ENCODE measurements around the gene NDUFA12. TPM values are rescaled to one million over a fixed set of nuclear protein-coding genes. Genes with fewer than 3 reads are reported as not detected.

Gene NDUFA12
- total and polyA plus RNA-seq, 2 of the 4 experiments (the other 2 are of a cell fraction), result 116 to 135 TPM

DNA sequence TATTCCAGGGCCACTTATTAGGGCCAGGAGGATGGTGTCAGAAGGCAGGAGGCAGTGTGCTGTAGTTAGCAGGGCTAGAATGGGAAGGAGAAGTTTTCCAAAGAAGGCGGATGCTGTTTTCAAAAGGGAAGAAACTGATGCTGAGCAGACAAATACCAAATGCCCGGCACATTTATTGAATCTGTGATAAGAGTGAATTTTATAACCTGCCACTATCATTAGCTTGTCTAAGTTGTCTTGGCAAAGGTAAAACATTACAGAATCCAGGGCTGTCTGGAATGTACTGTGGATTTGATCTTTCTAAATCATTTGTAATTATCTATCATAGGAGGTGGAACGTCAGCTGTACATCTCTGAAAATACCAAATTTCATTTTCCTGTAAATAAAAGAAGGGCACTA lies 40.8 kb downstream of the NDUFA12 start:
- no peak for ATAC-seq (ENCODE audit: low read depth)
- H2AK5ac ChIP-seq (ENCODE audit: low read depth, low read length), result no peak overlapping the region
- no peaks in the 10 kb centered on the region for H3K27me3 ChIP-seq (ENCODE audit: control insufficient read depth, insufficient read depth, low read length)
- TF ChIP-seq SMC3 (IDR thresholded peaks at IDR 0.05; ENCODE audit: low read depth, low read length) (no peak), RFX5 (IDR thresholded peaks at IDR 0.05; ENCODE audit: low read depth, low read length) (no peak), MXI1 (IDR thresholded peaks at IDR 0.05; ENCODE audit: borderline replicate concordance, low read depth, low read length) (no peak), NFE2L2 (IDR thresholded peaks at IDR 0.05; ENCODE audit: low read depth, low read length) (no peak), RAD21 (IDR thresholded peaks at IDR 0.05; ENCODE audit: low read length) (no peak), POLR2A (IDR thresholded peaks at IDR 0.05; ENCODE audit: low read depth, low read length) (no peak), FOS (IDR thresholded peaks at IDR 0.05; ENCODE audit: low read depth, low read length) (no peak), RCOR1 (IDR thresholded peaks at IDR 0.05; ENCODE audit: insufficient replicate concordance, low read length) (no peak), MAFK (IDR thresholded peaks at IDR 0.05; ENCODE audit: low read depth, low read length) (no peak), BHLHE40 (IDR thresholded peaks at IDR 0.05; ENCODE audit: low read depth, low read length) (no peak), CHD1 (IDR thresholded peaks at IDR 0.05; ENCODE audit: low read depth, low read length) (no peak), CEBPB (IDR thresholded peaks at IDR 0.05; ENCODE audit: low read depth, low read length) (no peak)
- TF ChIP-seq, protein P1, sequence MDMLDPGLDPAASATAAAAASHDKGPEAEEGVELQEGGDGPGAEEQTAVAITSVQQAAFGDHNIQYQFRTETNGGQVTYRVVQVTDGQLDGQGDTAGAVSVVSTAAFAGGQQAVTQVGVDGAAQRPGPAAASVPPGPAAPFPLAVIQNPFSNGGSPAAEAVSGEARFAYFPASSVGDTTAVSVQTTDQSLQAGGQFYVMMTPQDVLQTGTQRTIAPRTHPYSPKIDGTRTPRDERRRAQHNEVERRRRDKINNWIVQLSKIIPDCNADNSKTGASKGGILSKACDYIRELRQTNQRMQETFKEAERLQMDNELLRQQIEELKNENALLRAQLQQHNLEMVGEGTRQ (IDR thresholded peaks at IDR 0.05; ENCODE audit: low read depth, low read length), result no peak
- TF ChIP-seq, protein P2, sequence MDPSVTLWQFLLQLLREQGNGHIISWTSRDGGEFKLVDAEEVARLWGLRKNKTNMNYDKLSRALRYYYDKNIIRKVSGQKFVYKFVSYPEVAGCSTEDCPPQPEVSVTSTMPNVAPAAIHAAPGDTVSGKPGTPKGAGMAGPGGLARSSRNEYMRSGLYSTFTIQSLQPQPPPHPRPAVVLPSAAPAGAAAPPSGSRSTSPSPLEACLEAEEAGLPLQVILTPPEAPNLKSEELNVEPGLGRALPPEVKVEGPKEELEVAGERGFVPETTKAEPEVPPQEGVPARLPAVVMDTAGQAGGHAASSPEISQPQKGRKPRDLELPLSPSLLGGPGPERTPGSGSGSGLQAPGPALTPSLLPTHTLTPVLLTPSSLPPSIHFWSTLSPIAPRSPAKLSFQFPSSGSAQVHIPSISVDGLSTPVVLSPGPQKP (IDR thresholded peaks at IDR 0.05; ENCODE audit: borderline replicate concordance, low read depth, low read length), result no peak
- TF ChIP-seq, protein P3, sequence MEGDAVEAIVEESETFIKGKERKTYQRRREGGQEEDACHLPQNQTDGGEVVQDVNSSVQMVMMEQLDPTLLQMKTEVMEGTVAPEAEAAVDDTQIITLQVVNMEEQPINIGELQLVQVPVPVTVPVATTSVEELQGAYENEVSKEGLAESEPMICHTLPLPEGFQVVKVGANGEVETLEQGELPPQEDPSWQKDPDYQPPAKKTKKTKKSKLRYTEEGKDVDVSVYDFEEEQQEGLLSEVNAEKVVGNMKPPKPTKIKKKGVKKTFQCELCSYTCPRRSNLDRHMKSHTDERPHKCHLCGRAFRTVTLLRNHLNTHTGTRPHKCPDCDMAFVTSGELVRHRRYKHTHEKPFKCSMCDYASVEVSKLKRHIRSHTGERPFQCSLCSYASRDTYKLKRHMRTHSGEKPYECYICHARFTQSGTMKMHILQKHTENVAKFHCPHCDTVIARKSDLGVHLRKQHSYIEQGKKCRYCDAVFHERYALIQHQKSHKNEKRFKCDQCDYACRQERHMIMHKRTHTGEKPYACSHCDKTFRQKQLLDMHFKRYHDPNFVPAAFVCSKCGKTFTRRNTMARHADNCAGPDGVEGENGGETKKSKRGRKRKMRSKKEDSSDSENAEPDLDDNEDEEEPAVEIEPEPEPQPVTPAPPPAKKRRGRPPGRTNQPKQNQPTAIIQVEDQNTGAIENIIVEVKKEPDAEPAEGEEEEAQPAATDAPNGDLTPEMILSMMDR (conservative IDR thresholded peaks at IDR 0.05; ENCODE audit: low read depth, low read length), result no peak
- H3K9ac ChIP-seq (ENCODE audit: low read depth, low read length), result no peak overlapping the region
- no peak for DNase-seq
- no peak overlapping the region for H3K4me3 ChIP-seq (ENCODE audit: insufficient read depth, low read depth, low read length)
- no peaks in the 10 kb centered on the region for H4K20me1 ChIP-seq (ENCODE audit: insufficient read depth, low read length)
- in situ Hi-C loops (cut with MboI; ENCODE audit: low sequenced_read_pairs), result no loop called here
- no peak overlapping the region for H3K56ac ChIP-seq (ENCODE audit: extremely low read depth, insufficient read depth, low read length)
- H2AFZ ChIP-seq (replicated peaks; ENCODE audit: low read length, poor library complexity), result no peak overlapping the region
- H4K5ac ChIP-seq (ENCODE audit: low read depth, low read length), result no peak overlapping the region
- CTCF ChIA-PET, result interaction anchor here (0.6 kb wide), 1 partner anchor 10 kb away, joined by 3 read pairs; no protein-coding TSS in a partner anchor
- dilution Hi-C loops (cut with HindIII; ENCODE audit: low sequenced_read_pairs, unreplicated experiment), result no loop called here
- H2AK9ac ChIP-seq (replicated peaks; ENCODE audit: low read depth, low read length, poor library complexity), result no peak overlapping the region
- H4K8ac ChIP-seq (ENCODE audit: low read depth in 2 of 2, low read length in 2 of 2), result no peak overlapping the region
- H3K4me1 ChIP-seq (ENCODE audit: control insufficient read depth, insufficient read depth, low read length), result no peaks in the 10 kb centered on the region
- no peaks in the 10 kb centered on the region for H3K36me3 ChIP-seq (ENCODE audit: control insufficient read depth, insufficient read depth, low read length)
- H3K14ac ChIP-seq (replicated peaks; ENCODE audit: low read depth, low read length), result no peak overlapping the region
- no peak overlapping the region for H4K91ac ChIP-seq (ENCODE audit: insufficient read depth, low read depth, low read length)
- POLR2A ChIA-PET (ENCODE audit: unreplicated experiment), result no interaction called here
- no peak overlapping the region for H2BK120ac ChIP-seq (ENCODE audit: low read depth, low read length)
- no peak overlapping the region for H2BK5ac ChIP-seq (ENCODE audit: low read depth, low read length, poor library complexity, severe bottlenecking)
- H3K18ac ChIP-seq (ENCODE audit: low read depth, low read length), result no peak overlapping the region
- BruUV-seq (replicated peaks), result no TSS peak
- no peaks in the 10 kb centered on the region for H3K9me1 ChIP-seq (ENCODE audit: insufficient read depth, low read length)
- no peak overlapping the region for H2BK15ac ChIP-seq (ENCODE audit: low read depth, low read length)
- no CpG with 5 or more reads among the region's 3 CpGs for WGBS, 2 experiments (ENCODE audit: extremely low coverage in 2 of 2, insufficient read length in 1 of 2)
- H3K4me2 ChIP-seq (ENCODE audit: low read depth, low read length), result no peak overlapping the region
- intact Hi-C loops (cut with micrococcal nuclease), result no loop called here
- no peak overlapping the region for H3K4ac ChIP-seq (ENCODE audit: low read depth, low read length)
- H3K79me1 ChIP-seq (ENCODE audit: low read depth in 1 of 2, low read length in 2 of 2), result no peaks in the 10 kb centered on the region
- no peak overlapping the region for H3K23ac ChIP-seq (ENCODE audit: low read depth, low read length)
- no peak overlapping the region for H2BK20ac ChIP-seq (ENCODE audit: low read depth, low read length)
- H3K27ac ChIP-seq (ENCODE audit: insufficient read depth, low read length), result no peak overlapping the region
- no peaks in the 10 kb centered on the region for H3K9me3 ChIP-seq (ENCODE audit: control insufficient read depth, insufficient read depth, low read length)
